CD4-positive, alpha-beta T cell treated with Interleukin-17A for 4 hours (primary cell): Measurements from ENCODE around the gene SPATA31D3.
"Not testable (repeated sequence)": the region's sequence is repeated elsewhere in the genome, so short reads cannot be mapped to it uniquely, and the experiment has no call there.

Source experiments
- DNase-seq: peaks from one replicate; pipeline ENCODE4 v3.0.0-alpha.2; 2020; ENCODE audit warnings: mixed read lengths

The SPATA31D3 gene

DNA sequence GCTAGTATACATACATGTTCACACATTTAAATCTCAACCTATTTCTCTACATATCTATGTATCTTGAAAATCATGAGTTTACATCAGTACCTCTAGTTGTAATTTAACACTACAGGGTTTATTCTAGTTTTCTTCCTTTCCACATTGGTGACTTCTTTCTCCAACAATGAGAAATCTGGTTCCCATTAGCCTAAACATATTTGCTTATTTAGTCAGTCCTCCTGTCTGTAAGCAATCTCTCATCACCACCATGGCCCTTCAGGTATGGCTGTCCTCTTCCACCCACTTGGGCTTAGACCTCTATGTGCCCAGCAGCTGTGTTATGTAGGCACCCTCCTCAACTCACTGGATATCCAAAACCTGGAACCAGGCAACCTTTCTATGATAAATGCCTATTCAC is 37.3 kb downstream of the SPATA31D3 start:
- no peak for DNase-seq

DNA sequence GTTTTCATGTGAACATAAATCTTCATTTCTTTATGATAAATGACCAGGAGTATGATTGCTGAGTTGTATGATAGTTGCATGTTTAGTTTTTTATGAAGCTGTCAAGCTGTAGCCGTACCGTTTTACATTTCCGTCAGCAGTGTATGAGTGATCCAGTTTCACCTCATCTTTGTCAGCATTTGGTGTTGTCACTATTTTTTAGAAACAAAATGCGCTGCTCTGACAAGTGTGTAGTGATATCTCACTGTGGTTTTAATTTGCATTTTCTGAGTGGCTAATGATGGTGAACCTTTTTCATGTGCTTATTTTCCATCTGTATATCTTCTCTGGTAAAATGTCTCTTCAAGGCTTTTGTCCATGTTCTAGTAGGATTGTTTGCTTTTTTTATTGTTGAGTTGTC is 38.6 kb downstream of the SPATA31D3 start:
- DNase-seq, result no peak

DNA sequence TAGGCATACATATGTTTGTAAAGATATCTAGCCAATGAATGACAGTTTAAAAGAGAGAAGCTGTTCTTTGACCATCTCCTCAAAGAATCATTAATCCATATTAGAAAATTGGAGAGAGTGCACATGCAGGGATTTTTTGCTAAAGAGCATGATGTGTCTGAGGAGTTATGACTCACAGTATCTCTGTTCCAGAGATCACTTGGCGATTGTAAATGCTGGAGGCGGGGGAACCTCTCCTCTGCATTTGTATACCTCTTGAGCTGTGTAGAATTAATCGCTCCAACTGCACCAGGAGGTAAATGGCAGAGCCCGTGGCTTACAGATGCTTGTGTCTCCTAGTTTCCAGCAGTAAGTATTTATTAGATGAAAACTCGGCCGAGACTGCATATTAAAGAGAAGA is 41.6 kb downstream of the SPATA31D3 start:
- no peak for DNase-seq

DNA sequence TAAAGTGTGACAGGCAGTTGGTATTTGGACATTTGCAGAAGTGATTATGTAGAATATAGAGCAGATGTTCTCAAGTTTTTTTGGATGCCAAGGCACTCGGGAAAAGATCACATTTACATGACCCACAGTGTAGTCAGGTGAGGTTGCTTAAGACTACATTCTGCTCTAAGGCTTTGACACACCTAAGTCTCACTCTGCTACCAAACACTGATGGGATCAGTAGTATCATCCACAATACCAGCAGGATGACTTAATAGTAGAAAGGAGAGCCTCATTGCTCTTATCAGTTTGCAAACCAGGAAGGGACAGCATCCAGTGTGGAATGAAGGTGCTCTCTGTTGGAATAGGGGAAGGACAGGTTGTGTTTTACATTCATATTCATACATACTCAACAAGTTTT is 42.8 kb downstream of the SPATA31D3 start:
- no peak for DNase-seq

DNA sequence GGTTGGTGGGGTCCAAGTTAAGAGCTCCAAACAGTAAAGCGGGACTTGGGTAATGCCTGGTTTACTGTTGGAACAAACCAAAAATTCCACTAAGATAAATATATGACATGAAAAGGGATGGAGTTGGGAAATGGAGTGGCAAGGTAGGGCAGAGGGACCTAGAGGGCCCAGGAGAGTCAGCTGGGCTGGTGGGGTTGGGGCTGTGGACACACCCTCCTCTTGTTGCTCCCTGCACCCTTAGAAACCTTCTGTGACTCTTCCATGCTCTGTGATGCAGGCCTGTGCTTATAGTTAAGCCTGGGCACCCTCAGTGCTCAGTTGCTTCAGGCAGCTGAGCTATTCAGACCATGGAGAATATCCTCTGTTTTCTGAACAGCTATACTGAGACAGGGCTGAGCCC is 45.2 kb downstream of the SPATA31D3 start, which contains the start of gene SPATA31D1:
TSS of gene SPATA31D1 (plus strand) at position 301 of the 400 bp plus-strand sequence. CDS start at position 348, 47 bp downstream.
- not testable (repeated sequence) for DNase-seq

DNA sequence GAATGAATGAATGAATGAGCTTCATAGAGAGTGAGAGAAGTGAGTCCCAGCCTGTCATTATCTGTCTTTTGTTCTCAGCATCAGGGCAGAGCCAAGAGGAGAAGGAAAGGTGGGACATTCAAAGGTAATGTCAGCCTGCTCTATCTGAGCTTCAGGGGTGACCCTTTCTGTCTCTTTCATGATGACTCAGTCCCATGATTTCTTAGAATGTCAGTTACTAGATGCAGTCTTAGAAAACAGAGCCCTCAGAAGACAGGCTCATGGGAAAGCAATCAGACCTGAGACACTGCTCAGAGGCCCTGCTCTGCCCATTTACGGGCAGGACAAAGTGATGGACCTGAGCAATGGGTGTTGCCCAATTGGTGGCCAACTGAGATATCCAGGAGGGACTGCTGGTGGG is 46.4 kb downstream of the SPATA31D3 start:
- no peak for DNase-seq

DNA sequence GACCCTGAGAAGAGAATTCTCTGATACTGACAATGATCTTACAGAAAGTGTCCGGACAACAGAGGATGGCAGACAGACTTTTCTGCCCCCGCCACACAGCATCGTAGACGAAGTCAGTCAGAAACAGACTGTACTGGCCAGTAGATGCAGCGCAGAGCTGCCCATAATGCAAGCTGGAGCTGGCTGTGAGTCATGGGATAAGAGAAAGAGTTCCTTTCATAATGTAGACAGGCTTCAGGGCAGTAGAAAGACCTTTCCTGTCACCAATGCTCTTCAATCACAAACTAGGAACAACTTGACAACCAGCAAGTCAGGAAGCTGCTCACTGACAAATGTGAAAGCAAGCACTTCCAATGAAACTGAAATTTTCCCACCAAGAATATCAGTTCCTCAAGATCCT is 50.4 kb downstream of the SPATA31D3 start:
- DNase-seq, result no peak
